SU-DHL-6 (cell line): Measurements from ENCODE around the gene LZTS2.
A peak's percentile ranks its signal among the peaks of the same experiment; 100 is the strongest.

Source experiments
- H2AFZ ChIP-seq: fragments of 200-600 bp; sonication (generic); 2 replicates; pipeline ENCODE4 v1.6.1; 2014; ENCODE audit warnings: low read depth, mild to moderate bottlenecking, moderate library complexity, mixed read lengths, antibody characterized with exemption, low read length; ENCODE audit not compliant: severe bottlenecking
- H3F3A ChIP-seq: fragments of 200-600 bp; shearing (Covaris generic); 2 replicates; pipeline ENCODE4 v1.6.0; 2016; ENCODE audit warnings: antibody characterized with exemption, mild to moderate bottlenecking; ENCODE audit not compliant: insufficient read depth
- H3K27ac ChIP-seq: fragments of 200-600 bp; sonication (generic); 2 replicates; pipeline ENCODE4 v1.5.1; 2016; ENCODE audit warnings: low read depth, mild to moderate bottlenecking, low read length, moderate library complexity, mixed read lengths
- H3K27me3 ChIP-seq: fragments of 200-600 bp; sonication (generic), shearing (Covaris generic); 2 replicates; pipeline ENCODE4 v1.6.0; 2014; ENCODE audit warnings: mild to moderate bottlenecking, low read length
- H3K36me3 ChIP-seq: fragments of 200-600 bp; sonication (generic); 2 replicates; pipeline ENCODE4 v1.6.1; 2014; ENCODE audit warnings: mild to moderate bottlenecking, low read length, mixed read lengths
- H3K4me2 ChIP-seq: fragments of 300-600, 200-600 bp; shearing (Covaris generic), sonication (generic); 2 replicates; pipeline ENCODE4 v1.6.0; 2014; ENCODE audit warnings: low read length, low read depth, mild to moderate bottlenecking; ENCODE audit not compliant: poor library complexity, severe bottlenecking
- H3K4me3 ChIP-seq: fragments of 200-600 bp; sonication (generic); 2 replicates; pipeline ENCODE4 v1.5.1; 2014; ENCODE audit warnings: antibody characterized with exemption, low read length, mild to moderate bottlenecking, mixed read lengths; ENCODE audit not compliant: insufficient read depth, poor library complexity, severe bottlenecking
- H3K79me2 ChIP-seq: fragments of 200-600 bp; sonication (generic); 2 replicates; pipeline ENCODE4 v1.6.1; 2014; ENCODE audit warnings: mild to moderate bottlenecking, low read length, moderate library complexity; ENCODE audit not compliant: insufficient read depth
- H3K9ac ChIP-seq: fragments of 200-600 bp; sonication (generic); 2 replicates; pipeline ENCODE4 v1.7.0; 2014; ENCODE audit warnings: mild to moderate bottlenecking, low read length
- H3K9me2 ChIP-seq: fragments of 200-600 bp; sonication (generic); replicated peaks from 2 replicates; pipeline ENCODE4 v1.6.1; 2014; ENCODE audit warnings: low read length; ENCODE audit not compliant: insufficient read depth
- H3K9me3 ChIP-seq: fragments of 200-600 bp; sonication (generic); 2 replicates; pipeline ENCODE4 v1.6.1; 2014; ENCODE audit warnings: low read length, mixed read lengths; ENCODE audit not compliant: insufficient read depth
- H4K20me1 ChIP-seq: fragments of 200-600 bp; sonication (generic); 2 replicates; pipeline ENCODE4 v1.6.1; 2014; ENCODE audit warnings: low read depth, mild to moderate bottlenecking, antibody characterized with exemption, low read length, moderate library complexity, mixed read lengths
- CTCF ChIP-seq: fragments of 200-600 bp; sonication (generic); IDR thresholded peaks from one replicate; pipeline ENCODE4 v1.5.1; 2017; ENCODE audit warnings: antibody characterized with exemption, mild to moderate bottlenecking, low read length, moderate library complexity; ENCODE audit not compliant: insufficient read depth, poor library complexity, severe bottlenecking
- EZH2phosphoT487 ChIP-seq: fragments of 200-600 bp; sonication (generic), shearing (Covaris generic); conservative IDR thresholded peaks from 2 replicates; pipeline ENCODE4 v1.6.1; 2018; ENCODE audit warnings: mild to moderate bottlenecking, antibody characterized with exemption, low read length, moderate library complexity, mixed read lengths

Gene LZTS2

GRCh38 chr10:100967332-100967731 lies 32.3 kb upstream of the LZTS2 start:
- H2AFZ ChIP-seq, result no peak overlapping the region
- H3K9me3 ChIP-seq, result no peaks in the 10 kb centered on the region
- H3K9me2 ChIP-seq, result no peaks in the 10 kb centered on the region
- no peak overlapping the region for H3K27ac ChIP-seq
- peaks cover 12% of the 10 kb centered on the region for H3K36me3 ChIP-seq
- H3K4me3 ChIP-seq, result no peak overlapping the region
- TF ChIP-seq CTCF, result no peak
- no peak for TF ChIP-seq EZH2phosphoT487
- no peaks in the 10 kb centered on the region for H4K20me1 ChIP-seq
- no peaks in the 10 kb centered on the region for H3K27me3 ChIP-seq
- no peak overlapping the region for H3K4me2 ChIP-seq
- H3F3A ChIP-seq, result 0 out of 2 replicates have a peak, but pooled peaks cover 3% of the 10 kb centered on the region
- no peak overlapping the region for H3K9ac ChIP-seq
- no peaks in the 10 kb centered on the region for H3K79me2 ChIP-seq

GRCh38 chr10:100968062-100968736 lies 31.4 kb upstream of the LZTS2 start:
- Histone ChIP-seq H3K4me2 (no peak overlapping the region), H2AFZ (no peak overlapping the region)
- TF ChIP-seq EZH2phosphoT487, result no peak
- no peak for TF ChIP-seq CTCF

GRCh38 chr10:100968863-100969186 lies 30.8 kb upstream of the LZTS2 start:
- Histone ChIP-seq H3K9me3 (no peaks in the 10 kb centered on the region), H4K20me1 (no peaks in the 10 kb centered on the region), H2AFZ (peak overlapping the region; percentile 47), H3K4me2 (peak overlapping the region; percentile 42), H3K9ac (no peak overlapping the region; the same call in 1 of the 2 replicates), H3K79me2 (no peaks in the 10 kb centered on the region), H3K4me3 (peak overlapping the region; percentile 23), H3K9me2 (no peaks in the 10 kb centered on the region), H3K27me3 (no peaks in the 10 kb centered on the region), H3F3A (0 out of 2 replicates have a peak, but pooled peaks cover 3% of the 10 kb centered on the region), H3K36me3 (no peaks in the 10 kb centered on the region), H3K27ac (no peak overlapping the region)
- TF ChIP-seq CTCF (no peak), EZH2phosphoT487 (no peak)

More at GRCh38 chr10:100968062-100968736, 31.4 kb upstream of the LZTS2 start:
- H3K9me3 ChIP-seq, result no peaks in the 10 kb centered on the region
- H4K20me1 ChIP-seq, result no peaks in the 10 kb centered on the region
- peaks cover 4% of the 10 kb centered on the region; the same call in 1 of the 2 replicates for H3K36me3 ChIP-seq
- no peak overlapping the region for H3K9ac ChIP-seq
- H3K4me3 ChIP-seq, result no peak overlapping the region
- H3F3A ChIP-seq, result 0 out of 2 replicates have a peak, but pooled peaks cover 3% of the 10 kb centered on the region
- no peaks in the 10 kb centered on the region for H3K27me3 ChIP-seq
- no peak overlapping the region for H3K27ac ChIP-seq
- no peaks in the 10 kb centered on the region for H3K9me2 ChIP-seq
- H3K79me2 ChIP-seq, result no peaks in the 10 kb centered on the region
